Measurements from ENCODE around the gene ANXA1. TPM values are rescaled to one million over a fixed set of nuclear protein-coding genes. Genes with fewer than 3 reads are reported as not detected.

ANXA1 gene
- total RNA-seq, 1 donor from 2014 or later, result 189 TPM

DNA sequence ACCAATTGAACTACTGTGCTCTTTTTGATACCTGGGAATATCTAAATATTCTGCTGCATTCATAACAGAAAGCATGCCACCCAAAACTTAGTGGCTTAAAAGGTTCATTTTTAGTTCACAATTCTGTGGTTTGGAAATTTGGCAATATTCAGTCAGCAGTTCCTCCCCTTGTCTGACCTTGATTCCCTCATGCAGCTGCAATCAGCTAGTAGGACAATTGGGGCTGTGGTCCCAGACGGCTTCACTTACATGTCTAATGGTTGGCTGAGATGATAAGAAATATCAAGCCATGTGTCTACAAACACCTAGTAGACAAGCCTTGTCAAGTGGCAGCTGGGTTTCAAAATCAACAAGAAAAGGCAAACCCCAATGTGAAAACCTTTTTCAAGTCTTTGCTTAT lies 51.3 kb downstream of the ANXA1 start:
- Histone ChIP-seq H3K4me3 (ENCODE audit: low read depth, low read length) (no peak overlapping the region), H3K36me3 (ENCODE audit: control insufficient read depth, insufficient read depth, low read length) (no peaks in the 10 kb centered on the region), H3K27me3 (ENCODE audit: control insufficient read depth, insufficient read depth, low read length) (no peaks in the 10 kb centered on the region)
- no peak for TF ChIP-seq CTCF (IDR thresholded peaks at IDR 0.05; ENCODE audit: insufficient read depth, low read length, poor library complexity, severe bottlenecking)
- no peak for DNase-seq (ENCODE audit: low read depth)

- Histone ChIP-seq H3K4me3 (ENCODE audit: low read depth, low read length) (no peak overlapping the region), H3K36me3 (ENCODE audit: control insufficient read depth, insufficient read depth, low read length) (no peaks in the 10 kb centered on the region), H3K27me3 (ENCODE audit: control insufficient read depth, insufficient read depth, low read length) (no peaks in the 10 kb centered on the region)
- DNase-seq (ENCODE audit: low read depth), result no peak
- TF ChIP-seq CTCF (IDR thresholded peaks at IDR 0.05; ENCODE audit: insufficient read depth, low read length, poor library complexity, severe bottlenecking), result no peak
These were observed 53.3 kb downstream of the ANXA1 start for GRCh38 chr9:73204936-73205335.

DNA sequence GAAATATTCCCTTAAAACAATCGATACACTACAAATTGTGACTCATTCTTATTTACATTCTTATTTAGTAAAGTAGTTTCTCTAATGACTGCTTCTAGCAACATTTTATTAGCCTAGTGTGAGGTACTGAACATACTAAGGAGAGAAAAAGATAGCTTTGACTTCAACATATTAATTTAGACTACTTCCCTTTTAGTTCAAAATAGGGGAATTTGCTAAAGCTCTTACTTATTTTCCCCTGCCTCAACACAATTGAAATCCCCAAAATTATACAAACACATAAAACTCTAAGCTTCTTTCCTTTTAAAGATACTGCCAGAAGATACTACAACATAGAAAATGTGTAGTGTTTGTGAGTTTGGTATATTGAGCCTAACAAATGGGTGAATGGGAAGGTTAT lies 55.2 kb downstream of the ANXA1 start:
- no peak for DNase-seq (ENCODE audit: low read depth)
- Histone ChIP-seq H3K4me3 (ENCODE audit: low read depth, low read length) (no peak overlapping the region), H3K27me3 (ENCODE audit: control insufficient read depth, insufficient read depth, low read length) (no peaks in the 10 kb centered on the region), H3K36me3 (ENCODE audit: control insufficient read depth, insufficient read depth, low read length) (no peaks in the 10 kb centered on the region)
- TF ChIP-seq CTCF (IDR thresholded peaks at IDR 0.05; ENCODE audit: insufficient read depth, low read length, poor library complexity, severe bottlenecking), result no peak

GRCh38 chr9:73210886-73211666 lies 59.4 kb downstream of the ANXA1 start:
- Histone ChIP-seq H3K4me3 (ENCODE audit: low read depth, low read length) (no peak overlapping the region), H3K36me3 (ENCODE audit: control insufficient read depth, insufficient read depth, low read length) (no peaks in the 10 kb centered on the region), H3K27me3 (ENCODE audit: control insufficient read depth, insufficient read depth, low read length) (no peaks in the 10 kb centered on the region)
- no peak for DNase-seq (ENCODE audit: low read depth)
- no peak for TF ChIP-seq CTCF (IDR thresholded peaks at IDR 0.05; ENCODE audit: insufficient read depth, low read length, poor library complexity, severe bottlenecking)

GRCh38 chr9:73213300-73213699 lies 61.6 kb downstream of the ANXA1 start:
- Histone ChIP-seq H3K4me3 (ENCODE audit: low read depth, low read length) (no peak overlapping the region), H3K27me3 (ENCODE audit: control insufficient read depth, insufficient read depth, low read length) (no peaks in the 10 kb centered on the region), H3K36me3 (ENCODE audit: control insufficient read depth, insufficient read depth, low read length) (no peaks in the 10 kb centered on the region)
- TF ChIP-seq CTCF (IDR thresholded peaks at IDR 0.05; ENCODE audit: insufficient read depth, low read length, poor library complexity, severe bottlenecking), result no peak
- DNase-seq (ENCODE audit: low read depth), result no peak

- H3K36me3 ChIP-seq (ENCODE audit: control insufficient read depth, insufficient read depth, low read length), result no peaks in the 10 kb centered on the region
- H3K27me3 ChIP-seq (ENCODE audit: control insufficient read depth, insufficient read depth, low read length), result no peaks in the 10 kb centered on the region
- H3K4me3 ChIP-seq (ENCODE audit: low read depth, low read length), result no peak overlapping the region
- DNase-seq (ENCODE audit: low read depth), result no peak
- no peak for TF ChIP-seq CTCF (IDR thresholded peaks at IDR 0.05; ENCODE audit: insufficient read depth, low read length, poor library complexity, severe bottlenecking)
These were observed 63.6 kb downstream of the ANXA1 start for GRCh38 chr9:73215249-73215648.
